ENCODE measurements around the gene SPO11. TPM values are rescaled to one million over a fixed set of nuclear protein-coding genes. Genes with fewer than 3 reads are reported as not detected.

SPO11 gene
- total RNA-seq, 4 donors from 2014 or later: not detected

DNA sequence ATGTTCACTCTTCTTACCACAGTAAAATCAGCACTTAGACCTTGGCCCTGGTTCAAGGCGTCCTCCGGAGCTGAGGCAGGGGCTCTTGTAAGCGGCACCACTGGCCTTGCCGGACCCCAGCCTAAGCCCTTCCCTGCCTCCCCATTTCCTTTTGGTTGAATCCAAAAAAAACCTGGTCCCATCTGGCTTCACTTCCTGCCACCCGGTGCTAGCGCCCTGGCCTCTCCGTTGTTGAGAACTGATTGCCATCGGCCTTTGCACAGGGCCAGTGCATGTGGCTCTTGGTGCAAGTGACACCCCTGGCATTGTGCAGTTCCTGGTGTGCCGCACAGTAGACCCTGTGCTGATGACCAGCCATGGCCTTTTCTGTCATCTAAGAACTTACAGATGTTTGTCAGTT is 42.6 kb downstream of the SPO11 start:
- no peak for DNase-seq
- intact Hi-C loops (cut with DNase I; ENCODE audit: low total_unique reads): no loop called here
- no peaks in the 10 kb centered on the region for H3K36me3 ChIP-seq
- no peaks in the 10 kb centered on the region for H3K9me3 ChIP-seq
- H3K27ac ChIP-seq: no peak overlapping the region
- H3K27me3 ChIP-seq: no peaks in the 10 kb centered on the region
- H3K4me1 ChIP-seq: no peaks in the 10 kb centered on the region
- no peak overlapping the region for H3K4me3 ChIP-seq
- no peak for TF ChIP-seq CTCF (IDR thresholded peaks at IDR 0.05)
- no peak for TF ChIP-seq POLR2A (IDR thresholded peaks at IDR 0.05)

DNA sequence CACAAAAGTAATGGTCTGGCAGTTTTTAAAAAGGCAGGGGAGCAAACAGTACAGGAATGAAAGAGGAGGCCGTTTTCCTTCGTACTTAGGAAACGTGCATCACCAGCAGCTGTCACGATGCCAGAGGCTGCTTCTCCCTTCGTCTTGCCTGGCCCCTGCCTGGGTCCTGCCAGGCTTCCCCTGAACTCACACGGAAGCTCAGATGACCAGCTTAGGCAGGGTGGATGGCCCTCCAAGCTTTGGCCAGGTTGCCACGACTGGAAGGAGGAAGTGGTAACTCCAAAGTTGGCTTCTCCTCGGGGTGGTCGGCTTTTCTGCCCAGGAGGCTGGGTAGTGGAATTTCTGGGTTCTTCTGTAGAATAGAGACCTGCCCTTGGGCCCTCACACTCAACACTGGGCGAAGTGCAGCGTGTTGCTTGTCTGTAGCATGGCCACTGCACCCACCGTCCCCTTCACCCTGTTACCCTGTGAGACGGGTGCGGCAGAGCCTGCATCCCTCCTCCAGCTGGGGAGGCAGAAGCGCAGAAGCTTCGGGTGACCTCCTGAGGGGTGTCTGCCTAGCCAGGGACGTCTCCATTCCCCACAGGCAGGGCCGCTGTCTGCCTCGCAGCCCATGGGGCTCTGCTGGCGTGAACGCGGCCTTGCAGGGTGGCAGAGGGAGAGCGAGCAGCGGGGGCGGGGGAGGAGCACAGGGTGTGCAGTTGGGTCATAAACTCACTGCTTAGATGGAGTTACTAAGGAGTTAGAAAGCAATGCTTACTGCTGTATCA is 43.2 kb downstream of the SPO11 start:
- no peaks in the 10 kb centered on the region for H3K27me3 ChIP-seq
- intact Hi-C loops (cut with DNase I; ENCODE audit: low total_unique reads): no loop called here
- no peaks in the 10 kb centered on the region for H3K9me3 ChIP-seq
- no peak for DNase-seq
- no peak for TF ChIP-seq POLR2A (IDR thresholded peaks at IDR 0.05)
- TF ChIP-seq CTCF (IDR thresholded peaks at IDR 0.05): no peak
- H3K4me3 ChIP-seq: no peak overlapping the region
- H3K4me1 ChIP-seq: no peaks in the 10 kb centered on the region
- H3K27ac ChIP-seq: no peak overlapping the region
- no peaks in the 10 kb centered on the region for H3K36me3 ChIP-seq

DNA sequence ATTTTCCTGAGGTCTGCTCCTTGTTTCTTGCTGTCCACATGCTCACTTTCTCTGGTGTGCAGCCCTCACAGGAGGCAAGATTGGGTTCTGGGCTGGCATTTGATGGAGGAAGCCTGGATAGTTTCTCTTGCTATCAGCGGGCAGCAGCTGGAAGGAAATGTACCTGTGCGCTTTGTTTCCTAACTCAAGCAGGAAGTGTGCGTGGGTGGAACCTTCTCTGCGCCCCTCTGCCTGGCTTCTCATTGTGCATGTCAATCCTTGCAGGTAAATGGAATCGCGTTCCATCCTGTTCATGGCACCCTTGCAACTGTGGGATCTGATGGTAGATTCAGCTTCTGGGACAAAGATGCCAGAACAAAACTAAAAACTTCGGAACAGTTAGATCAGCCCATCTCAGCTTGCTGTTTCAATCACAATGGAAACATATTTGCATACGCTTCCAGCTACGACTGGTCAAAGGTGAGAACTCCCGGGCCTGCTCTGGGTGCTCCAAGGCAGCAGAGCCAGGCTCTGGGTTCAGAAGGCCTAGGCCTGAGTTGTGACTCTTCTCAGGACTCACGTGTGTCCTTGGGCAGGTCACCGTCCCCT is 44.8 kb downstream of the SPO11 start:
- no peak overlapping the region for H3K27ac ChIP-seq
- intact Hi-C loops (cut with DNase I; ENCODE audit: low total_unique reads): no loop called here

GRCh38 chr20:57374931-57375651 is 45.5 kb downstream of the SPO11 start:
- no peak for DNase-seq
- intact Hi-C loops (cut with DNase I; ENCODE audit: low total_unique reads): no loop called here
- Histone ChIP-seq H3K27ac (no peak overlapping the region), H3K27me3 (no peaks in the 10 kb centered on the region), H3K4me1 (no peaks in the 10 kb centered on the region), H3K4me3 (no peak overlapping the region), H3K36me3 (no peaks in the 10 kb centered on the region), H3K9me3 (no peaks in the 10 kb centered on the region)
- TF ChIP-seq POLR2A (IDR thresholded peaks at IDR 0.05) (no peak), CTCF (IDR thresholded peaks at IDR 0.05) (no peak)

More for the DNA sequence above, 44.8 kb downstream of the SPO11 start:
- Histone ChIP-seq H3K4me1 (no peaks in the 10 kb centered on the region), H3K4me3 (no peak overlapping the region), H3K36me3 (no peaks in the 10 kb centered on the region), H3K27me3 (no peaks in the 10 kb centered on the region), H3K9me3 (no peaks in the 10 kb centered on the region)
- no peak for DNase-seq
- TF ChIP-seq CTCF (IDR thresholded peaks at IDR 0.05) (no peak), POLR2A (IDR thresholded peaks at IDR 0.05) (no peak)
